GM12801 (cell line): ENCODE results near the gene CDC42.

Experiments used
- TF ChIP-seq, protein P1 (sequence below): IDR thresholded peaks from one replicate; pipeline ENCODE4 v1.5.1; 2011; ENCODE audit warnings: control low read depth; ENCODE audit not compliant: insufficient read length; ENCODE audit errors: extremely low read depth

The CDC42 gene

DNA sequence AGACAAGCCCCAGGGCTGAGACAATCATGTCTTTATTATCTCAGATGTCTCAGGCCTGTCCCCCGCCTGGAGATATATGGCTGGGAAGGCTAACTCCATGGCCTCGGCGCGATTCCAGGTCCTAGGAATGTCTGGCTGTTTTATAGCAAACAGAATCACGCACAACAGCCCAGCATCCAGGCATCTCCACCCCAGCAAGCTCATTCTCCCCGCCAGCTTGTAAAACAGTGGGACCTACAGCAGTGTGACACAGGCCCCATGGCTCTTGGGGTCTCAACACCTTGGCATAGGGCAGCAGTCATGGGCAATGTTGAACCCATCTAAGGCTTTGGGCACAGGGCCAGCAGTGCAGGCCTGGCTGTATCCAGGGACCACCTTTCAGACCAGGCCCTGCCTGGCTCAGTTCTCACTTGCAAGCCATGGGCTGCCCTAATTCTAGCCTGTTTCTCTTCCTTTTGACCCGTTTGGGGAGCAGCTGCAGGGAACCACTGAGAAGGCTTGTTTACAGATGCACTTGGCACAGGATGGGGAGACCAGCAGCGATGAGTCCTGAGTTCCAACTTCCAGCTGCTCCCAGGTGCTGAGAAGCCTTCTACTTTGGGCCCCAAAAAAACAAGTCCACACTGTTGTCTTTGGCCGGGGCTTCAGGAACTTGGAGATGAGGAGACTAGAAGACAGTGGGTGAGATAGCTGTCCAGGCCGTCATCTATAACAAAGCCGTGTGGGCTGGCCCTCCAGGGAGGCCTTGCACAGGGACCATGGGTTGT, 56.0 kb downstream of the CDC42 start:
- TF ChIP-seq, protein P1, sequence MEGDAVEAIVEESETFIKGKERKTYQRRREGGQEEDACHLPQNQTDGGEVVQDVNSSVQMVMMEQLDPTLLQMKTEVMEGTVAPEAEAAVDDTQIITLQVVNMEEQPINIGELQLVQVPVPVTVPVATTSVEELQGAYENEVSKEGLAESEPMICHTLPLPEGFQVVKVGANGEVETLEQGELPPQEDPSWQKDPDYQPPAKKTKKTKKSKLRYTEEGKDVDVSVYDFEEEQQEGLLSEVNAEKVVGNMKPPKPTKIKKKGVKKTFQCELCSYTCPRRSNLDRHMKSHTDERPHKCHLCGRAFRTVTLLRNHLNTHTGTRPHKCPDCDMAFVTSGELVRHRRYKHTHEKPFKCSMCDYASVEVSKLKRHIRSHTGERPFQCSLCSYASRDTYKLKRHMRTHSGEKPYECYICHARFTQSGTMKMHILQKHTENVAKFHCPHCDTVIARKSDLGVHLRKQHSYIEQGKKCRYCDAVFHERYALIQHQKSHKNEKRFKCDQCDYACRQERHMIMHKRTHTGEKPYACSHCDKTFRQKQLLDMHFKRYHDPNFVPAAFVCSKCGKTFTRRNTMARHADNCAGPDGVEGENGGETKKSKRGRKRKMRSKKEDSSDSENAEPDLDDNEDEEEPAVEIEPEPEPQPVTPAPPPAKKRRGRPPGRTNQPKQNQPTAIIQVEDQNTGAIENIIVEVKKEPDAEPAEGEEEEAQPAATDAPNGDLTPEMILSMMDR, result no peak

DNA sequence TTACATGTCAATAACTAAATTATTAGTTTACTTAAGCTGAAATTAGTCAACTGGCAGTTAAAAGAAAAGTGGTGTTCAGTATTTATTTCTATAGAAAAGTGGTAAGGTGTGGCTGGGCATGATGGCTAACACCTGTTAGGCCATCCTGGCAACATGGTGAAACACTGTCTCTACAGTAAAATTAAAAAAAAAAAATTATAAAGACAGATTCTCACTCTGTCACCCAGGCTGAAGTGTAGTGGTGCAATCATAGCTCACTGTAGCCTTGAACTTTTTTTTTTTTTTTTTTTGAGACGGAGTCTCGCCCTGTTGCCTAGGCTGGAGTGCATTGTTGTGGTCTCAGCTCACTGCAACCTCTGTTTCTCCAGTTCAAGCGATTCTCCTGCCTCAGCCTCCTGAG, 57.5 kb downstream of the CDC42 start:
- TF ChIP-seq, protein P1, result no peak

DNA sequence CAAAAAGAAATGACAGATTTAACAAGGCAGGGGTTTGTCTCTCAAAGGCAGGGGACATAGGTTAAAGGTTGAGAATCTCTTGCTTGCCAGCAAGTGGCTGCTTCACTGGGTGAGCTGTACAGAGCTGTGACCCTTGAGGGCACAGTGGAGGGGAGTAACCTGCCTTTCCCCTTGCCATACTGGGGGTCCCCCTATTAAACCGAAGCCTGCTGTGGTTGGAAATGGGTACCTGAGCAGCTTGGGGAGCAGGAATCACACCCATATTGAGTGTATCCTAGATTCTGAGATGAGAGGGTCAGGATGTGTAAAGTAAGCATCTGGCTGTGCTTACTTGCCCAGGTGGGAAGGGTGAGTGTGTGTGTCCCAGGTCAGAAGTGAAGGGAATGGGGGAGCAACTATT, 58.6 kb downstream of the CDC42 start:
- TF ChIP-seq, protein P1, result no peak

DNA sequence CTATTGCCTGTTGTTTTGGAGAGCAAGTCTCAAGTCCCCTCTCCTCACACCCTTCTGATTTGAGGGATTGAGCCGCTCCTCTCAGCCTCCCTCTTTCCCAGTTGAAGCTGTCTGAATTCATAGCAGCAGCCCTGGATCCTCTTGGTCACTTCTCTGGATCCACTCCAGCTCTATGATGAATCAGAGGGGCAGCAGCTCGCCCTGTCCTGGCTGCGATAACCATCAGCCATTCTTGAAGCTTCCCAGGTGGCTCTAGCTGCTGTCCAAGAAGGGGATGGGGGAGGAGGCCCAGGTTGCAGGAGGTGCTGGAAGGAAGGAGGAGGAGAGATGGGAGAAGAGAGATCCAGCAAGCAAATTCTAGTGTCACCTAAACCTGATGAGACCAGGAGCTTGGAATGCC, 59.1 kb downstream of the CDC42 start:
- TF ChIP-seq, protein P1, result no peak

DNA sequence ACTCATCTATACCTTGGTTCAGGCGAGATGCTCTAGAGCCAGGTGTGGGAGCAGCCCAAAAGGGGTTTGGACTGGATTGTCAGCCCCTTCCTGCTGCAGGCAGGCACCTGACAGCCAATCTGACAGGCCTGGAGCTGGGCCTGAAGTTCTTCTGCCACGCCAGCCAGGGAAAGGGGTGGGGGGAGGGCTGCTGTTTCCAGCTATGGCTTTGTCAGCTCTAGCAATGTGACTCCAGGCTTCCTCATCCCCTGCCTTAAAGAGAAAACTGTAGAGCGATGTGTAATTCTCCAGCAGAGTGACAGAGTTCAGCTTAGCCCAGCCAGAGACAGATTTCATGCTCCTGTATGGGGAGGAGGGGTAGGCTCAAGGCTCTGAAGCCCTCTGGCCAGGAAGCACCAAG, 60.0 kb downstream of the CDC42 start:
- TF ChIP-seq, protein P1, result no peak

DNA sequence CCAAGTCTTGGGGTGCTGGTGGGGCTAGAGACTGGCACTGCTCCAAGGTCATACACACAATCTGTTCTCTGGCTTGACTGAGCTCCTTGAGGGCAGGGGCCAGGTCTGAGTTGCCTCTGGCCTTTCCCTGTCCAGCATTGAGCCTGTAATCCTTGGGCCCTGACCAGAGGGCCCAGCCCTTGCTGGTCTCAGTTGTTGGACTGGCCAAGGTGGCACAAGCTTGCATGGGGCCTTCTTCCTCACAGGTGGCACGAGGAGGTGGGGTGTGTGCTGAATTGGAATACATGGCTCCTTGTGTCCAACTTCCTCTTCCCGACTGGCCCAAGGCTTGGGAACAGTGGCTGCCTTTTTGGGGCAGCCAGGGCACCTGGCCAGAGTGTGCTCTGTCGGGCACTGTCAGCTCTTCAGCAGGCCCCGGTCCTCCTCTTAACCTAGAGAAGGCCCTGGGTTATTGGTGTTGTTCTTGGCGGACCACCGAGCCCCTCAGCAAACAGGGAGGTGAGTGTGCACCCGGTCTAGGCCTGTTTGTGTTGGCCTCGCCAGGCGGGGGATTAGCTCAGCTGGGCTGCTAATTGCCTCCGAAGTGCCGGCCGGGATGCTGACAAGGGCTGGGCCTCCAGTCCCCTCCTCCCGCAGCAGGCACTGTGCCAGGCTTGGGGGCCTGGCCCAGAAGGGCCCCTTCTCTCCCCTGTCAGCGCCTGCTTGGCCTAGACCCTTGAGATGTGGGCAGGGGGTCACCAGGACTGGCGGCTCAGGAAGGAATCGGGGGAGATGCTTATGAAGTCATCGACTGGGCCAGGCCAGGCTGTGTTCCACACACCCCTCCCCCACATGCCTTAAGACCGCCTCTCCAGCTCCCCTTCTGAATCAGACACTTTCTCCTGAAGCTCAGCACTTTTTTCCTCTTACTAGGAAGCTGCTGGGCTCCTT, 61.8 kb downstream of the CDC42 start:
- TF ChIP-seq, protein P1, result no peak

DNA sequence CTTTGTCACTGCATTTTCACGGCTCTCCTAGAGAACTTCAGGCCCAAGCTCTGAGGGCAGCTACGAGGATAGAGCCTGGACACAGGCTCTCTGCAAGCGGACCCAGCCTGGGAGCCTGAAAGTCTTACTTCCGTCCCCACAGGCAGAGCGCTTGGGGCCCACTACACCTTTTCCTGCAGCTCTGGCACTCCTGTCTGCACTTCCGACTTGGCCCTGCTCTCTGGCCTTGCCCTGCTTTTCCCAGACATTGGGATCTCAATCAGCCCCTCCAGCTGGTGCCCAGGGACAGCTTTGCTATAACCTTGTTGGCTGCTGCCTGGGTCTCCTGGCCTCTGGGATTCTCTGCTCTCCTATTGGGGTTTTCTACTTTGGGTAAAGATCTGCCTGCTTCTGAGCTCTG, 62.8 kb downstream of the CDC42 start:
- TF ChIP-seq, protein P1, result no peak
